ENCODE measurements around the gene PRELID1.
A peak's percentile ranks its signal among the peaks of the same experiment; 100 is the strongest.

Gene PRELID1

DNA sequence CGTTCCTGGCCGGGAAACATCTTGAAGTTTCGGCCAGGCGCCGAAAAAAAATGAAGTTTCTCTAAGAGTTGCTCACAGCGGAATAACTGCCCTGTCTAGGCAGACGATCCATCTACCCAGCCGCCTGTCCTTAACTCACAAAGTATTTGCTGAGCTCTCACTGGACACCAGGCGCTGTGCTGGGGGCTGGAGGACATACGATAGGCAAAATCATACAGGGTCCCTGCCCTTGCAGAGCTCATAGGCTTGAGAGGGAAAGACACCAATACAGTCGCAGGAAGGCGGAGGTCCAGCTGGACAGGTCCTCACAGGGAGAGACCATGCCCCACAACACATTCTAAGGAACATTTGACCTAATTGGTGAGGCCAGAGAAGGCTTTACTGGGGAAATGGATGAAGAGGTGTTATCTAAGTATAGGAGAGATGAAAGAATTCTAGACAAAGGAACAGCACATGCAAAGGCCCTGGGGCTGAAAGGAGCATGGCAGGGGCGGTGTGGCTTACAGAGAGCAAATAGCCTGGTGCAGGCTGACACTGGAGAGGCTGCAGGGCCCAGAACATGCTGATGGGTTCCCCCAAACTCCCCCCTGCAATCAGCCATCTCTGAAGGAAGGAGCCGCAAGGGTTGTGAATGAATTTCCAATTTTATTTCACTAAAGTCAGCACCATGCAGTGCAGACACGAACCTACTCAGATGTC, 10.1 kb downstream of the PRELID1 start:
- TF ChIP-seq, protein P1, sequence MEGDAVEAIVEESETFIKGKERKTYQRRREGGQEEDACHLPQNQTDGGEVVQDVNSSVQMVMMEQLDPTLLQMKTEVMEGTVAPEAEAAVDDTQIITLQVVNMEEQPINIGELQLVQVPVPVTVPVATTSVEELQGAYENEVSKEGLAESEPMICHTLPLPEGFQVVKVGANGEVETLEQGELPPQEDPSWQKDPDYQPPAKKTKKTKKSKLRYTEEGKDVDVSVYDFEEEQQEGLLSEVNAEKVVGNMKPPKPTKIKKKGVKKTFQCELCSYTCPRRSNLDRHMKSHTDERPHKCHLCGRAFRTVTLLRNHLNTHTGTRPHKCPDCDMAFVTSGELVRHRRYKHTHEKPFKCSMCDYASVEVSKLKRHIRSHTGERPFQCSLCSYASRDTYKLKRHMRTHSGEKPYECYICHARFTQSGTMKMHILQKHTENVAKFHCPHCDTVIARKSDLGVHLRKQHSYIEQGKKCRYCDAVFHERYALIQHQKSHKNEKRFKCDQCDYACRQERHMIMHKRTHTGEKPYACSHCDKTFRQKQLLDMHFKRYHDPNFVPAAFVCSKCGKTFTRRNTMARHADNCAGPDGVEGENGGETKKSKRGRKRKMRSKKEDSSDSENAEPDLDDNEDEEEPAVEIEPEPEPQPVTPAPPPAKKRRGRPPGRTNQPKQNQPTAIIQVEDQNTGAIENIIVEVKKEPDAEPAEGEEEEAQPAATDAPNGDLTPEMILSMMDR (IDR thresholded peaks at IDR 0.05; ENCODE audit: low read depth, low read length): no peak
- no peak overlapping the region for H3K4me3 ChIP-seq (replicated peaks in 1 of 2; ENCODE audit: low read depth in 2 of 2, low read length in 2 of 2)
- no peak for DNase-seq (ENCODE audit: low read depth in 2 of 2)

DNA sequence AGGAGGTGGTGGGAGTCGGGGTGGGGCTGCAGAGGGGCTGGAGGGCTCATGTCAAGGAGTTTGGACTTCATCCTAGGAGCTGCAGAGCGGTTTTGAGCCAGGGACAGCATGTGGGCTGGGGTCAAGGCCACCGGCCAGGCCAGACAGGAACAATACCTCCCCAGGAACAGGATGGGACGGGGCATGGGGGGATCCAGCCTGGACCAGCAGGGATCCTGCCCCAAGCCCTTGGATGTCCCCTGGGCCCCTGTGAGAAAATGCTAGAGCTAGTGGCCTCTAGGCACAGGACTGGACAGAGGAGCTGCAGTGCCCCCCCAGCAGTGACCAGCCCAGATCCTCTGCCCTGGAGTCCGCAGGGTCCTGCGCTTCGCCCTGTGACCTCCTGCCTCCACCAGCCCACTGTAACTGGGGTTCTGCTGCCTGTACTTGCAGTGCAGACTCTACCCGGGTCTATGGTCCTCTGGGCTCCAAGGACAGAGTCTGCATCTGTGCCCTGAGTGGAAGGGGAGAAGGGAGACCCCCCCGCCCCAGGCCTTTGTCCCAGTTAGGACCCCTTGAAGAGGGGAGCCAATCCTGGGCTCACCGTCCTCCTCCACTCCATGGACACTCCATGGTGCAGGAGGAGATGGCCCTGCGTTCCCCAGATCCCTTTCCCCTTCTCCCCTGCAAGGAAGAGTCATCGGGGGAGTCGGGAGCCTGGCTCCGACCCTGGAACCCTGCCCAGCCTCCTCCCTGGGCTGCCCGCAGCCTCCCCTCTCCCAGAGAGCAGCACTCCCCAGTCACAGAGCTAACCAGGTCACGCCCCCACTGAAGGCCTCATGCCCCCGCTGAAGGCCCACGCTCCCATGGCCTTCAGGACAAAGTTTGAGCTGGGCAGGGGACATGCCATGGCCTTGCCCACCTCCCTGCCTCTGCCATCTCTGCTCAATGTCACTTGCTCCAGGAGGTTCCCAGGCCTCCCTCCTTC, 11.1 kb downstream of the PRELID1 start:
- TF ChIP-seq, protein P1 (IDR thresholded peaks at IDR 0.05; ENCODE audit: low read depth, low read length): no peak
- no peak overlapping the region for H3K4me3 ChIP-seq (replicated peaks in 1 of 2; ENCODE audit: low read depth in 2 of 2, low read length in 2 of 2)
- DNase-seq (ENCODE audit: low read depth in 2 of 2): no peak

DNA sequence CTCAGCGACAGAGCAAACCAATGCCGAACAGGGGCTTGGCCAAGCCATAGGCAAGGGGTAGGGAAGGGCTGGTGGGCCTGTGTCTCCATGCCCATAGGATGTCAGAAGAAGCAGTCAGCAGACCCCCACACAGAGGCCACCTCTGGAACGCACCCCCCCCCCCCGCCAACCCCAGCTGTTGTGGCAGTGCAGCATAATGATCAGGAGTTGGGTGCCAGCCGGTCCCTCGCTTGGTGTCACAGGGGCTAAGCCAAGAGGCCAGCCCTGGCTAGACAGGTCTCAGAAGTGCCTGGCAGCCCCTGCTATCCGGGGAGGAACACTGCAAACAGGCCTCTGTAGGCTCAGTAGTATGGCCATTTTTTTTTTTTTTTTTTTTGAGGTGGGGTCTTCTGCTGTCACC, 11.8 kb downstream of the PRELID1 start:
- no peak overlapping the region for H3K4me3 ChIP-seq (replicated peaks in 1 of 2; ENCODE audit: low read depth in 2 of 2, low read length in 2 of 2)
- no peak for DNase-seq (ENCODE audit: low read depth in 2 of 2)
- TF ChIP-seq, protein P1 (IDR thresholded peaks at IDR 0.05; ENCODE audit: low read depth, low read length): no peak

DNA sequence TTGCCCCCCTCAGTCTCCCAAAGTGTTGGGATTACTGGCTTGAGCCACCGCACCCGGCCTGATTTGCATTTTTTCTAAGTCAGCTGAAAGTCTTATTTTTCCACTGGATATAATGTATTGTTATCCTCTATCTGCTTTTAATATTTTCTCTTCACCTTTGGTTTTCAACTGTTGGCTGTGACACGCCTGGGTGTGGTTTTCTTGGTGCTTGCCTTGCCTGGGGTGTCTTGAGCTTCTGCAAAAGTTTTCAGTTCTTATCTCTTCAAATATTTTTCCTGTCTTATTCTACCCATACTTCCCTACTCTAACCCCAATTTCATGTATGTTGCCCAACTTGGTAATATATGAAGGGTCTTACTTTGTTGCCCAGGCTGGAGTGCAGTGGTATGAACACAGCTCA, 12.4 kb downstream of the PRELID1 start:
- DNase-seq (ENCODE audit: low read depth in 2 of 2): no peak
- H3K4me3 ChIP-seq (replicated peaks in 1 of 2; ENCODE audit: low read depth in 2 of 2, low read length in 2 of 2): no peak overlapping the region
- TF ChIP-seq, protein P1 (IDR thresholded peaks at IDR 0.05; ENCODE audit: low read depth, low read length): no peak

DNA sequence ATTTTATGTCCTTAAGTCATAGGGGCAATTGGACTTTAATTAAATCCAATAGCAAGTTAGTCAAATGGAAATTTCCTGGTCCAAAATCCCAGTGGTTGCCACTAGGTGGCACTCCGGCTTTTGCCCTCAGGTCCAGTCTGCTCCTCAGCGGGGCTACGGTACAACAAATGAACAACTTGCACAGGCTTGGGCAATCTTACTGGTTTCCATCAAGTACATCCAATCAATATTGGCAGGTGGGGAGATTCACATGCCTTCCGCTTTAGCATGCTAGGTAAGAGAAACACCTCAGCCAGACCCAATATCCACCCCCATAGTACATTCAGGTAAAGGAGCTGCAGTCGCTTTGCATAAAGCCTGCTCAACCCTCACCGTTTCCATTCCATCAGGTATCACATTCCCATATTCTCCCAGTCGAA, 14.4 kb downstream of the PRELID1 start:
- TF ChIP-seq, protein P1 (IDR thresholded peaks at IDR 0.05; ENCODE audit: low read depth, low read length): peak; percentile 87
- no peak overlapping the region for H3K4me3 ChIP-seq (replicated peaks in 1 of 2; ENCODE audit: low read depth in 2 of 2, low read length in 2 of 2)
- peak; percentile 88 to 89 for DNase-seq (ENCODE audit: low read depth in 2 of 2)

DNA sequence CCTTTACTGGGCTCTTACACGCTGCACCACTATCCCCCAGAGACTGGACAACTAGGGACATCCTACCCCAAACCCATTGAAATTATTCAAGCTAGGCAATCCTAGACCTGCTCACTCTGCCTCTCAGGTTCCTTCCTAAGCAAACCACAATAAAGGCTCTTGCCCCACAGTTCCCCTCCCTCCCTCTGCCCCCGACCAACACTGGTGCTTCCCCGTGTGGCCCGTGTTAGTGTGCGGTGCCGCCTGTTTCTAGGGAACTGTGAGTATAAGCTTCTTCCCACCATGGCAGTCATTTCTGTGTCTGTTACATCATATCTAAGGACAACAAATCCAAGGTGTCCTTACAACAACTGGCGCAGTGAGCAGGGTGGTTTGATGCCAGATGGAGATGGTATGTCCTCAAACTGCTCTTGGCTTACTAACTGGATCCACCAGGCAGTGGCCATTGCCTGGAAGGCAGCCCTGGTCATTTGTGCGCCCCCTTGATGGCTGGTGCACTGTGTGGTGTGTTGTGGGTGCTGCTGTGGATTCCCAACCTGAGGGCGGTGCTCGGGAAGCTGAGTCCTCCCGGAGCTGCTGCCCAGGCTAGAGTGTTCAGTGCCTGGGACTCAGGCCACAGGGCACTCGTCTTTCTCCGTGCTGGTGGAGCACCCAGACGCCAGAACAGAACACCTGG, 16.5 kb downstream of the PRELID1 start:
- DNase-seq (ENCODE audit: low read depth in 2 of 2): no peak
- TF ChIP-seq, protein P1 (IDR thresholded peaks at IDR 0.05; ENCODE audit: low read depth, low read length): no peak
- no peak overlapping the region for H3K4me3 ChIP-seq (replicated peaks in 1 of 2; ENCODE audit: low read depth in 2 of 2, low read length in 2 of 2)

All from cardiac fibroblast (primary cell).